Fibroblast of peridontal ligament (primary cell): ENCODE measurements around the gene HS3ST3B1.
A peak's percentile ranks its signal among the peaks of the same experiment; 100 is the strongest.

Experiments used
- DNase-seq: peaks from one replicate; pipeline ENCODE4 v3.0.0-alpha.2; 2010; ENCODE audit errors: extremely low read depth

The HS3ST3B1 gene

DNA sequence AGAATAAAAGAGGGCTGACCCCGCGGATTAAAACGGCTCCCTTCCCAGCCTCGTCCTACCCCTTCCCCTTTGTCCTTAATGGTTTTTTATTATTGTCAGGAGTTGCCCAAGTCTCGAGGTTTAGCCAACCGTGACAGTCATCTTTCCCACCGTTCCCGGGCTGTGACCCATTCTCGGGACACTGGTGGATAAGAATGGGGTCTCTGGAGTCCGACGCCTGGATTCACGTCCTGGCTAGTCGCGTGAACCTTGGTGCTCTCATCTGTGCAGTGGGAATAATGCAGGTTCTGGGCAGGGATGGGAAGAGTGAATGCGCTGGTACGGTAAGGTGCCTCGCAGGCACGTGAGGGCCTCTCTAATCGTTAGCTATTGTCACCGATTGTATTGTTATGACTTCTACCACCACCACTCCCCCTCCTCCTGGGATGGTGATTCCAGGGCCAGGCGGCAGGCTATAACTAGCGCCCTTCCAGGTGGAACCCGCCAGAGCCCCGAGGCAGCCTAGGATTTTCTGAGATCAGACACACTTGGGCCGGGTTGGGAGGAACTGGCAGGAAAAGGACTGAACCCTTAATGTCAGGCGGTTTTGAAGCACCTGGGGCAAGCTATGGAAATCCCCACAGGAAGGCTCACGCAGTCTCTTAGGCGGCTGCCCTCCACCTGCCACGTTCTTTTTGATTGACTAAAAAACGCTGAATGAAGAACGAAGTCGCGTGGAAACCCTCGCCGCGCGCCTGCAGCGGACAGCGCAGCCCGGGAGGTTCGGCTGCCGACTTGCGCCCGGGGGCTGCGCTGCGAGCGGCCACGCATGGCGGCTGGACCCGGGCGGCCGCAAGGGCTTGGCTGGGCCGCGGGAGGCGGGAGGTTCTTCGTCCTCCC, 2.7 kb downstream of the HS3ST3B1 start:
- DNase-seq, result no peak

DNA sequence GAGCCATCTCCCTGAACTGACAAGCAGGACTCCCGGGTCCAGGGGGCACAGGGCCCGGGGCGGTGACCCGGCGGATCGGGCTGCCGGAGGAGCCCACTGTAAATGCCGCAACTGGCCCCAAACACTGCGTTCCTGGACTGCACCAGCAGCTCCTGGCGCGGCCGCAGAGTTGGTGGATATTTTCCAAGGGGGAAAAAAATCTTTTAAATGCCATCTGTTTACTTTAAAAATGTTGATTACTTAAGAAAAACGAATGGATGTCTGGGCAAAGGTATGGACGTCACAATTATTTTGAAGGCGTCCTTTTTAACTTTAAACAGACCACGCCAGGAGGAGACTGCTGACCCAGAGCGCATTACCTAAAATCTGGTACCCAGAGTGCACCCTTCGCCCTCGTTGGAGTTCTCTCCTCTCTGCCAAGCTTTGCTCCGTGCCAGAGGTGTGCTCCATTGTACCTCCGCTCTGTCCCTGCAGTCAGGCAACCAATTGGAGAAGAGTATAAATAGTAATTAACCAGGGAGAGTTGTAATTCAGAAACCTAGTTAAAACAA, 3.4 kb downstream of the HS3ST3B1 start:
- no peak for DNase-seq

- no peak for DNase-seq
Observed at GRCh38 chr17:14304773-14305517, 4.1 kb downstream of the HS3ST3B1 start.

- no peak for DNase-seq
Observed at GRCh38 chr17:14305785-14306496, 5.1 kb downstream of the HS3ST3B1 start.

DNA sequence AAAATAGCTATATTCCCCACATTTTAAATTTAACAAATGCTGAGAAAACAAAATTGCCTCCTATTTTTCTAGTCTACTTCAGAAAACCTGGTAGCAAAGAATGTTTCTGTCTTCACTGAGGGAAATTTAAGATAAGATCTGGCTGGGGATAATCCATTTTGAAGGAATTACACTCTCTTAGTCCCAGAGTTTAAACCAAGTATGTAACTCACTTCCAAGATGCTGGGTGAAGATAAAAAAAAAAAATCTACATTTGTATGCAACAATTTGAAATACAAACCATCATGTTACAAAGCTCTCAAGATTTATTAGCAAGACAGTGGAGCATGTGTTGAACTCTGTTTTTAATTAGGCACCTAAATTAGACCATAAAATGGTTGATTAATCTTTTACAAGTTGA, 5.7 kb downstream of the HS3ST3B1 start:
- DNase-seq, result peak; percentile 39

DNA sequence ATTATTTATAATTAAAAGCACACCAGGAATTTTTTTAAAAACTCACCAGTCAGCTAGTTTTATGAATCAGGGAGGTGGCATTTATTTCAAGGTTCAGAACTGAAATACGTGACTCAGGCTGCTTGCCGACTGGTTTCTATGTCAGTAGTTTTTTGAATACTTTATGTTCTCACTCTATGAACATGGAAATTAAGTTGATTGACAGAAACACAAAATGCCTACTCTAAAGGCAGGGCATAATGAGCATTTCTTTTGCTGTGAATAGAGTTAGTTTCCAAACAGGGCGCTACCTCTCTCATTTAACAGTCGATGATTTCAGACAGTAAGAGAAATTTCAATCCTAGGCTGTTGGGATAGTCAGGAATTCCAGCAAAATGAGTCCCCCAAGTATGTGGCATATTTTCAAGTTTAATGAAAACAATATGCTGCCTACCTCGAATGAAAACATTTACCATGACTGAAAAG, 6.7 kb downstream of the HS3ST3B1 start:
- peak; percentile 90 for DNase-seq

- no peak for DNase-seq
Observed at GRCh38 chr17:14308636-14308964, 7.7 kb downstream of the HS3ST3B1 start.

GRCh38 chr17:14308965-14309879, 8.3 kb downstream of the HS3ST3B1 start:
- DNase-seq, result peak; percentile 88

GRCh38 chr17:14310101-14310500, 9.2 kb downstream of the HS3ST3B1 start:
- no peak for DNase-seq

DNA sequence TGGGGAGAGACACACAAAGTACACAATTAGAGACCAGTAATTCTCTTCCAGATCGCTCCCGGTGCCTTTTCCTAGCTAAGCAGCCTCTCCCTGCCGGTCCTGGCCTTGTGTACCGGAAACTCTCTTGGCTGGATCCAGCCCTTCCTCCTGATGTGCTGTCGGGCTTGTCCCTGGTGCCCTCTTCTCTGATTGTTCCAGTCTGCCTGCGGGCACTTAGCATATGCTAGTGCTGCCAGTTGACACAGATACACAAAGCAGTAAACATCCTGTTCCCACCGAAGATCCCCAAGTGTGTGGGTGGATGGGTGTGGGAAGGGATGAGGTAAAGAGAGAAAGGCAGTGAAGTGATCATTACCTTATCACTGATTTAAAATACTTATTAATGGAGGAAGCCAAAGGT, 9.7 kb downstream of the HS3ST3B1 start:
- DNase-seq, result no peak

DNA sequence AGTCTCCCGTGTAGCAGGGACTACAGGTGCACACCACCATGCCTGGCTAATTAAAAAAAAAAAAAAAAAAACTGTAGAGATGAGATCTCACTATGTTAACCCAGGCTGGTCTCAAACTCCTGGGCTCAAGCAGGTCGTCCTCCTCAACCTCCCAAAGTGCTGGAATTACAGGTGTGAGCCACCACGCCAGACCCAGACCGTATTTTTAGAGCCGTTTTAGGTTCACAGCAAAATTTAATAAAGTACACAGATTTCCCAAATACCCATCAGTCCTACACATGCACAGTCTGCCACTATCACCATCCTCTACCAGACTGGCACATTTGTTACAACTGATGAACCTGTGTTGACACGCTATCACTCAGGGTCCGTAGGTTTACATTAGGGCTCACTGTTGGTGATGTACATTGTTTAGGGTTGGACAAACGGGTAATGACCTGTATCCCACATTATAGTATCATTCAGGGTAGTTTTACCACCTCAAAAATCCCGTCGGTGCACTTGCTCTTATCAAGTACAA, 10.4 kb downstream of the HS3ST3B1 start:
- no peak for DNase-seq

GRCh38 chr17:14311981-14312380, 11.1 kb downstream of the HS3ST3B1 start:
- DNase-seq, result no peak

DNA sequence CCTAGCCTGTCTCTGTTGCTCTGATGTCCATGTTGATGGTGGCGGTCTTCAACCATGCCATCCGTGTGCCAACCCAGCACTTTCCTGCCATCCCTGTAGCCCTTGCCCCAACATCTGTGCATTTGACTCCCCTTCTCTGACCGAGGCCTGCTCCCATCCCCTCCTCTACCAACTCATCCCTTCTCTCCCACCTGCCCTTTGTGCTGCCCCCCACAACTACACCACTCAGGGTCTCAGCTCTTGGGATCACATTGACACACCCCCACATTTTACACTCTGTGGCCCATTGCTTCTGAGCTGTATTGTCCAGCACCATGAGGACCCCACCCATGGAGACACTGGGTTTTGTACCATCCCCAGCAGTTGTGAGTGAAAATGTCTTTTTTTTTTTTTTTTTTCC, 11.6 kb downstream of the HS3ST3B1 start:
- no peak for DNase-seq

DNA sequence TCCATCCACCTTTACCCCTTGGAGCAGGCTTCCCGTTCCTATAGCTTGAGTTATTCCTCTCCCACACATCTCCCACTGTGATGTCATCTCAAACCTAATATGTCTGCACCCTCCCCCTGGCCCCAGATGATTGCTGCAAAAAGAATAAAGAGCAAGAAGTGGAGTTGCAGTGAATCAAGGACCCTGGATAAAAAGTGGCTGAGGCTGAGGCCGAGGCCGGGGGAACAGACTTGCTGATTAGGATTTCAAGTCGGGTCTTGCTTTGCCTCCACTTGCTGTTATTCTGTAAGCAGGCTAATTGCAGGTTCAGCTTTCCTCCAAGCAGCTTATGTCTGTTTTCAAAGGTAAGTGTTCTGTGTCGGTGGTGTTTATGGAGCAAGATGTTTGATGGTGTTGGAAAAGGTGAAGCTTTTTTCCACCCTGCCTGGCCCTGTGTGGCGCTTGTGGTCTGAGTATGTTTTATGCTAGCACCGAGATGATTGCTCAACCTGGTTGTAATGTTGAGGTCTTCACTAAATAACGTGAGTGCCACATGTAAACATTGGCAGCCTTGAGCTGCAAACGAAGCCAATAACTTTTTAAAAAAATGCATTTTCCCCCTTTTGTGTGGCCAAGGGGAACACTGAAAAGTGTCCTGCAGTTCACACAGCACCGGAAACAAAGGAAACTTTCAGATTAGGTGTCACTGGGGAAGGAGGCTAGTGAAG, 15.4 kb downstream of the HS3ST3B1 start:
- peak; percentile 41 for DNase-seq

DNA sequence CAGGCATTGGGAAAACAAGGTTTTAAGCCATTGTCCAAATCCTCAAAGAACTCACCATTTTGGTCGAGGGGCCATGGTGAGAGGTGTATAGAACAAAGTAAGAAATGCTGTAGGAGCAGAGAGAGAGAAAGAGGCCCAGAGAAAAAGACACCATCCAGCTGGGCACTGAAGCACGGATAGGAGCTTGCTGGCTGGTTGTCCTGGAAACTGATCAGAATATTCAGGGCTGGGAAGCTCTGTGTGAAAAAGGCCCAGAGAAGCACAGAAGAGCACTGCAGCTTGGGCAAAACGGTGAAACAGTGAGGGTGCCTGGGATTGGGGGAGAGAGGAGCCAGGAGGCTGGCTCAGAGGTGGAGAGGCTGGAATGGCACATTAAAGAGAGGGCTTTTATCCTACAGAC, 16.5 kb downstream of the HS3ST3B1 start:
- no peak for DNase-seq

- DNase-seq, result no peak
Observed at GRCh38 chr17:14318109-14318917, 17.4 kb downstream of the HS3ST3B1 start.

DNA sequence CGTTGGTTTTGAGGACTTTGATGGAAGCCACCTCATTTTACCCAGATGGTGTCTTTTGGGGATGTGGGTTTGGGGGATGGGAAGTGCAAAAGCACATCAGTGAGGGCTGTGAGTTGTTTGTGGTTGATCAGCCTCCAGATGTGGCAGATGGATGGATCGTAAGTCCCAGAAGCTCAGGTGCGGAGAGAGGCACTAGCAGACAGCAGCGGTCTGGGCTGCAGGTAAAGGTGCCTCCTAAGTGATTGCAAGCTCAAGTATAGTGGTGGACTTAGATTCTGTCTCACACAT, 18.0 kb downstream of the HS3ST3B1 start:
- no peak for DNase-seq

GRCh38 chr17:14320098-14320497, 19.2 kb downstream of the HS3ST3B1 start:
- DNase-seq, result no peak

DNA sequence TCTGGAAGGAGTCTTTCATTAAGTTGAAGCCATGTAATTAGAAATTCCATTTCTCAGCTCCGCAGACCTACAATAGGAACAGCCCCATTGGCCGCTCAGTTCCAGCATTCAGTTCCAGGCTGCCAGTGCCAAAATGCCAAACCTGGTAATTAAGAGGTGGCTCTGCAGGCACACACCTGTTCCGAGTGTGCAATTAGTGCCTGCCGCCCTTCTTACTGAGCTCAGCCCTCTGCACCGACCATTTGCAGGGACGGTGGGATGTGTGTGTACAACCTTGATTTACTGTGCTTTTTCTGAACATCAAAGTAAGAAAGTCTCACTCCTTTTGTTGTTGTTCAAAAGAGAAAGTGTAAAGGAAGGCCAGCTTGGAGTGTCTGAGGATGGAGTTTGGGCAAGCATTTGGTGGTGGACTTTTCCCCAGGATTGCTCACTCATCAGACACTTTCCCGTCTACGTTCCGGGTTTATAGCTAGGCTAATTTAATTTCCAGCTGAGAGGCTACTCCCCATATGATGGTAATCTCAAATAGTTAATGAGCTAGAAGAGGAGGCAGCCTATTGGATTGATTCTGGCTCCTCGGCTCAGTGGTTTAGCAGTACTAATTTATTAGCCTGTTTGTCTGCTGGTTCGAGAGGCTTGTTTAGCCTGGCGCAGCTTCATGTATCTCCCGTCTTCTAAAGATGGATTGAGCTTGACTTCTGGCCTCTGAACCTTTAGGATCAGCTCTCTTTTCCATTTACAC, 20.0 kb downstream of the HS3ST3B1 start:
- DNase-seq, result no peak
